ENCODE measurements around the gene EPHB3.

DNA sequence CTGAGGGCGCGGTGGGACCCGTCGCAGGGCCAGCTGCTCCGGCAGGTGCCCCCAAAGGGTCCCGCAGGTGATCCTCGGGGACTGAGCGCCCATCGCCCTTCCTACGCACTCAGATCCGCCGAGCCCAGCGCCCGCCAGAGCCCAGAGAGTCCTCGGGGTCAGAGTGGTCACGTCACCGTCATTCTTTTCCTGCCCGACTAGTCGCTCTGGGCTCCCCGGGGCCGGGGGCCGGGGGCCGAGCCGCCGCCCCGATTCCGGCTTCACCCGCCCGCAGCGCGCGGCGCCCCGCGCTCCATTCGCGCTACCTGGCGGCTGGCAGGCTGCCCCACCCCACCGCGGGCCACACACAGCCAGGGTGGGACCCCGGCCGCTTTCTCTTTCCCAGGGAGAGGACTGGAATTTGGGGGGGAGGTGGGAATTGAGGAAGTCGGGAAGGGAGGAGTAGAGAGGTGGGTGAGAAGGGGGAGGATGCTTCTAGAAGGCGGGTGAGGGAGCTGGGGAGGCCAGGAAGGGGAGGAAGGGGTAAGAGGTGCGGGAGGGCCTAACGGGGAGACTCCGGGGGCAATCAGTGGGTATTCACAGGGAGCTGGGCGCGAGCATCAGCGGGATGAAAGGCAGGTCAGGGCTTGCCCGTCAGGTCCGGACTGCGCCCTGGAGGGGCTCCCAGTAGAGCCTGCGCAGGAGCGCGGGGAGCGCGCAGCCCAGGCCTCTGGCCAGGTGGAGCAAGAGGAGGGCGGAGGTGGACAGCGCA, 36.1 kb upstream of the EPHB3 start:
- no peak for TF ChIP-seq CTCF (conservative IDR thresholded peaks at IDR 0.05; ENCODE audit: low read depth, low read length)
- TF ChIP-seq FOS (IDR thresholded peaks at IDR 0.05; ENCODE audit: low read depth, low read length) = no peak
- no peak for TF ChIP-seq SMC3 (IDR thresholded peaks at IDR 0.05; ENCODE audit: low read depth, low read length)
- TF ChIP-seq POLR2A (IDR thresholded peaks at IDR 0.05; ENCODE audit: low read depth, low read length) = no peak
- TF ChIP-seq ELK1 (IDR thresholded peaks at IDR 0.05; ENCODE audit: borderline replicate concordance, low read depth, low read length) = no peak
- TF ChIP-seq CEBPB (IDR thresholded peaks at IDR 0.05; ENCODE audit: low read depth, low read length) = no peak
- no peak for TF ChIP-seq RCOR1 (IDR thresholded peaks at IDR 0.05; ENCODE audit: insufficient replicate concordance, low read length)
- TF ChIP-seq, protein P1, sequence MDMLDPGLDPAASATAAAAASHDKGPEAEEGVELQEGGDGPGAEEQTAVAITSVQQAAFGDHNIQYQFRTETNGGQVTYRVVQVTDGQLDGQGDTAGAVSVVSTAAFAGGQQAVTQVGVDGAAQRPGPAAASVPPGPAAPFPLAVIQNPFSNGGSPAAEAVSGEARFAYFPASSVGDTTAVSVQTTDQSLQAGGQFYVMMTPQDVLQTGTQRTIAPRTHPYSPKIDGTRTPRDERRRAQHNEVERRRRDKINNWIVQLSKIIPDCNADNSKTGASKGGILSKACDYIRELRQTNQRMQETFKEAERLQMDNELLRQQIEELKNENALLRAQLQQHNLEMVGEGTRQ (IDR thresholded peaks at IDR 0.05; ENCODE audit: low read depth, low read length) = no peak
- TF ChIP-seq MAFK (IDR thresholded peaks at IDR 0.05; ENCODE audit: low read depth, low read length) = no peak
- TF ChIP-seq RFX5 (IDR thresholded peaks at IDR 0.05; ENCODE audit: low read depth, low read length) = no peak
